ENCODE measurements around the gene LAMB1. TPM values are rescaled to one million over a fixed set of nuclear protein-coding genes. Genes with fewer than 3 reads are reported as not detected.

LAMB1 gene
- total and polyA plus RNA-seq, 3 donors from 2014 or later: 42.0 to 65.2 (median 43.1) TPM

DNA sequence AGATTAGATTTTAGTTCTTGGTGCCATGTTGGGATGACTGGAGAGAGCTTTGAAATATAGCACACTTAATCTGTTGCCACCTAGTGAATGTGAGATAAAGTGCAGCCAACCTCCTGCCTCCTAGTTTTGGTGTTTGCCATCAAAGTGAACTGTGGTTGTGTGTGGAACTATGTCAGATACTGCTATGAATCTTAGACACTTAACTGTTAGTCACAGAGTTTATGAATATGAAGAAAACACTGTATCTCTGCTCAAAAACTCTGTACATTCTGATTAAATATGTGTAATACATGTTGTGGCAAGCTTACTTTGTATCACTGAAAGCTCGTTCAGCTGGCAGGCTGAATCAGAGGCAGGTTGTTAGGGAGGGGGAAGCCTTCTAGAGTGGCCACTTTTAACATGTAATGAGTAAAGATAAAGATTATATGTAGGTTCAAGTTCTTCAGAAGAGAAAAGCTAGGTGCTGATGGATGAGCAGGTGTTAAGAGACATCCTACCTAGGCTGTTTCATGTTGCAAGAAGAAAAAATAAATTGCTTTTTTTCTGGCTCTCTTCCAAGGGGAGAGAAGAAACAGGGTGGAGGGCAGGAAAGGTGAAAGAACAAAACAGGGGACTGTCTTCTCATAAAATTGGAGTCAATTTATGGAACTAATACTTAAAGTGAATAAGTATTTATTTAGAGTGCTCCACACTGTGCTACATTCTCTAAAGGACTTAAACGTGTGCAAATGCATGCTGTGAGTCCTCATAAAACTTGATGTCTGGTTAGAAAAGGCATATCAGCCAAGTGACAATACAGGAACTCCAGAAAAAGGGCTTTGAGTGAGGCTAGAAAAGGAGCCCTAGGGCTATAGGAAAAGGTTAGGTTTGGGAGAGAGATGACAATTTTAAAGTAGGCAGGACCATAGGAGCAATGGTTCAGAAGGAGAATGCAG, 14.1 kb upstream of the LAMB1 start:
- no peak for DNase-seq
- no peak overlapping the region for H3K4me3 ChIP-seq
- intact Hi-C loops (cut with DNase I; ENCODE audit: low total_unique reads): no loop called here
- no peaks in the 10 kb centered on the region for H3K36me3 ChIP-seq (ENCODE audit: low read depth, missing control alignments)
- WGBS, 2 donors: 49 to 59% methylated on average over 2 of the region's 2 CpGs
- TF ChIP-seq POLR2A (IDR thresholded peaks at IDR 0.05): no peak
- TF ChIP-seq, protein P1, sequence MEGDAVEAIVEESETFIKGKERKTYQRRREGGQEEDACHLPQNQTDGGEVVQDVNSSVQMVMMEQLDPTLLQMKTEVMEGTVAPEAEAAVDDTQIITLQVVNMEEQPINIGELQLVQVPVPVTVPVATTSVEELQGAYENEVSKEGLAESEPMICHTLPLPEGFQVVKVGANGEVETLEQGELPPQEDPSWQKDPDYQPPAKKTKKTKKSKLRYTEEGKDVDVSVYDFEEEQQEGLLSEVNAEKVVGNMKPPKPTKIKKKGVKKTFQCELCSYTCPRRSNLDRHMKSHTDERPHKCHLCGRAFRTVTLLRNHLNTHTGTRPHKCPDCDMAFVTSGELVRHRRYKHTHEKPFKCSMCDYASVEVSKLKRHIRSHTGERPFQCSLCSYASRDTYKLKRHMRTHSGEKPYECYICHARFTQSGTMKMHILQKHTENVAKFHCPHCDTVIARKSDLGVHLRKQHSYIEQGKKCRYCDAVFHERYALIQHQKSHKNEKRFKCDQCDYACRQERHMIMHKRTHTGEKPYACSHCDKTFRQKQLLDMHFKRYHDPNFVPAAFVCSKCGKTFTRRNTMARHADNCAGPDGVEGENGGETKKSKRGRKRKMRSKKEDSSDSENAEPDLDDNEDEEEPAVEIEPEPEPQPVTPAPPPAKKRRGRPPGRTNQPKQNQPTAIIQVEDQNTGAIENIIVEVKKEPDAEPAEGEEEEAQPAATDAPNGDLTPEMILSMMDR (IDR thresholded peaks at IDR 0.05): peak in 1 of 3 experiments; percentile 22
- H3K4me1 ChIP-seq: no peaks in the 10 kb centered on the region
- H3K27ac ChIP-seq: no peak overlapping the region
- no peaks in the 10 kb centered on the region for H3K27me3 ChIP-seq
- H3K9me3 ChIP-seq: no peaks in the 10 kb centered on the region

DNA sequence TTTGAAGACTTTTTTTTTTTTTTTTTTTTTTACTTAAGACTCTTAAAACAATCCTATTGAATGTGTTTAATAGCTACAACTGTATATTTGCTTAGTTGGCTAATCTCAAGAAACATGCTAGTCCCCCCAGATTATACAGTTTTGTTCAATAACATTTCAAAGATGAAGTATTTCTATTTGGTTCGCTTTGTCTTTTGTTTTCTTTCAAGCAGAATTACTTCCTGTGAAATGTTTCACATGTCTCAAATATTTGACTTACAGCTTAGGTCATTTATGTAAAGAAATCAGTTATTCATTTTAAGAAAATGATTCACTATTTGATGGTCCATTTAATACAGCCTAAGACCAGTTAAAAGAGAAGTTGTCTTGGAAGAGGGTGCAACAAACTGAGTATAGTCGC, 12.8 kb upstream of the LAMB1 start:
- intact Hi-C loops (cut with DNase I; ENCODE audit: low total_unique reads): no loop called here
- Histone ChIP-seq H3K27me3 (no peaks in the 10 kb centered on the region), H3K9me3 (no peaks in the 10 kb centered on the region), H3K36me3 (ENCODE audit: low read depth, missing control alignments) (no peaks in the 10 kb centered on the region), H3K4me1 (no peaks in the 10 kb centered on the region), H3K27ac (no peak overlapping the region), H3K4me3 (no peak overlapping the region)
- DNase-seq: no peak
- WGBS, 2 donors: 87 to 89% methylated on average over 2 of the region's 2 CpGs
- TF ChIP-seq, protein P1 (IDR thresholded peaks at IDR 0.05): no peak
- TF ChIP-seq POLR2A (IDR thresholded peaks at IDR 0.05): no peak

DNA sequence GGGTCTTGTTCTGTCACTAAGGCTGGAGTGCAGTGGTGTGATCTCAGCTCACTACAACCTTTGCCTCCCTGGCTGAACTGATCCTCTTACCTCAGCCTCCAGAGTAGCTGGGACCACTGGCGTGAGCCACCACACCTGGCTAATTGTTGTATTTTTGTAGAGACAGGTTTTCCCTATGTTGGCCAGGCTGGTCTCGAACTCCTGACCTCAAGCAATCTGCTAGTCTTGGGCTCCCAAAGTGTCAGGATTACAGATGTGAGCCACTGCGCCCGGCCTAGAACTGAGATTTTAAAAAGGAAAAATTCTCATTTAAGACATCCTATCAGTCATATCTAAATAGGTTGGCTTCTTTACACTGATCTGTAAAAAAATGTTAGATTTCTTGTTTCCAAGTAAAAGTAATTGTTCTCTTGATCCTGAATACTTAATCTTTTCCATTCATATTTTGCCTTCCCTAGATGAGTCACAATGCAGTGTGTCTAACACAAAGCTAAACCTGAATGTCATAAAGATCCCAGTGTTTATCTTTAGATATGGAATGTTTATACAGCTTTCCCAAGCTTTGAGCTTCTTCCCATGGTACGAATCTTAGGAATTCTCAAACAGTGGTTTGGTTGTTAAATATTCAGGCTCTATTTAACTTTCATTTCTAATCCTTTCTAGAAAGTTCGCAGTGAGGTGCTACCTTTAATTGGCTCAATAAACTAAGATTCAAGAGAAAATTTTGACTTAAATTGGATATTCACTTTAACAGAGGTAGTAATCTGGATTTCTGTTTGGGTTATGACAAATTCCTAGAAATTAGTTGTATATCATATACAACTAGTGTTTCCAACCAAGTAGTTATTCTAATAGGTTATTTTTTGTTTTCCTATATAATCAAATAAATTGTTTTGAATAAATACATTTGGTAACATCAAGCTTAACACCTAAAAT, 12.1 kb upstream of the LAMB1 start:
- Histone ChIP-seq H3K4me1 (no peaks in the 10 kb centered on the region), H3K27me3 (no peaks in the 10 kb centered on the region), H3K36me3 (ENCODE audit: low read depth, missing control alignments) (no peaks in the 10 kb centered on the region), H3K27ac (no peak overlapping the region), H3K9me3 (no peaks in the 10 kb centered on the region), H3K4me3 (no peak overlapping the region)
- 89 to 90% methylated on average over 6 of the region's 6 CpGs for WGBS, 2 donors
- no peak for TF ChIP-seq POLR2A (IDR thresholded peaks at IDR 0.05)
- TF ChIP-seq, protein P1 (IDR thresholded peaks at IDR 0.05): no peak
- DNase-seq: no peak
- intact Hi-C loops (cut with DNase I; ENCODE audit: low total_unique reads): no loop called here

DNA sequence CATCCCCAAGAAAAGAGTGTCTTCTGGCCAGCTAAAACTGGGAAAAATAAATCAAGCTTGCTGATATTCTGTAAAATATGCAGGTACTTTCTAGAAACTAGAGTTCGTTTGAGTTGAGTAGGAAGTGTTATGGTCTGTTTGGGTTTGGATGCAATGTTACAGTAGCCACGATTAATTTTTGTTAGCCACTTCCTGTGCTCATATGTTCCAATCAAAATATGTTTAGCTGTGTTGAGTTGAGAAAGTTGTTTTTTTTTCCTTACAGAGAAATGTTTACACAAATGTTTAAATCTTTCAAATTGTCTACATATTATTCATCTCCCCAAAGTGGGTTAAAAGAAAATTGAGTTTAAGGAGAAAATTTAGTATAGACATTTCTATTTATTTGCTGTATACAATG, 11.3 kb upstream of the LAMB1 start:
- TF ChIP-seq POLR2A (IDR thresholded peaks at IDR 0.05): no peak
- TF ChIP-seq, protein P1 (IDR thresholded peaks at IDR 0.05): no peak
- no peak for DNase-seq
- H3K27ac ChIP-seq: no peak overlapping the region
- intact Hi-C loops (cut with DNase I; ENCODE audit: low total_unique reads): no loop called here
- WGBS, 2 donors: 69 to 81% methylated on average over 2 of the region's 2 CpGs
- H3K36me3 ChIP-seq (ENCODE audit: low read depth, missing control alignments): no peaks in the 10 kb centered on the region
- no peaks in the 10 kb centered on the region for H3K9me3 ChIP-seq
- no peaks in the 10 kb centered on the region for H3K4me1 ChIP-seq
- no peak overlapping the region for H3K4me3 ChIP-seq
- no peaks in the 10 kb centered on the region for H3K27me3 ChIP-seq
